GM18499 (cell line): ENCODE data around the gene DOCK1.

Experiments
- ATAC-seq: cut with Tn5 transposase; IDR thresholded peaks from one replicate; pipeline ENCODE4 v1.9.1; 2021; ENCODE audit warnings: moderate number of reproducible peaks; ENCODE audit not compliant: insufficient read depth, unreplicated experiment

DOCK1 gene

DNA sequence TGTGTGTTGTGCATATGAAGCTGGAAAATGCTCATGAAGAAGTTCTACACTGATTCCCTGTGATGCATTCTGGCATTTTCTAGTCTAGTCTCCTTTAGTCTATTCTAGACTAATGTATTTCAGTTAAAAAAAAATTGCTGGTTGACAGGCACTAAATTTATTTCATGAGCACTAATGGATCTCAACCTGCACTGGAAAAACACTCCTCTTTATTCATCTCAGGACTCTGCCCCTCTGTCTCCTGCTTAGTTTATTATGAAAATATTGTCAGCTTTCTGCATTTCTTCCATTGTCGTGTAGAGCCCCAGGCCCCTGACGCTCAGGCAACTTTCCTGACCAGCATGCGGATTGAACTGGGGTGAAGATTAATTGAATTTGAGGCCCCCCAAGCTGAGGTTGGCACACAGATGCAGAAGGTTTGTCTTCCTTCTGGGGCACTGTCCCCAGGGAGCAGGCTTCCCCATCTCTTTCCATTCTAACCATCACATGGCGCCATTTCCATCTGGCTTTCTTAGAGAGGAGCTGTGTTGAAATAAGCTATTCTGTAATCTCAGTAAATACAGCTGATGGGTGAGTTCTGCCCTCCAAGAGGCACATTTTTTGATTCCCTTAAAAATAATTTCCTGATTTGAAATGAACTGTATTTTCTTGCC is 162.4 kb downstream of the DOCK1 start:
- ATAC-seq: no peak

- no peak for ATAC-seq
Observed at GRCh38 chr10:127068485-127068884, 163.3 kb downstream of the DOCK1 start.

DNA sequence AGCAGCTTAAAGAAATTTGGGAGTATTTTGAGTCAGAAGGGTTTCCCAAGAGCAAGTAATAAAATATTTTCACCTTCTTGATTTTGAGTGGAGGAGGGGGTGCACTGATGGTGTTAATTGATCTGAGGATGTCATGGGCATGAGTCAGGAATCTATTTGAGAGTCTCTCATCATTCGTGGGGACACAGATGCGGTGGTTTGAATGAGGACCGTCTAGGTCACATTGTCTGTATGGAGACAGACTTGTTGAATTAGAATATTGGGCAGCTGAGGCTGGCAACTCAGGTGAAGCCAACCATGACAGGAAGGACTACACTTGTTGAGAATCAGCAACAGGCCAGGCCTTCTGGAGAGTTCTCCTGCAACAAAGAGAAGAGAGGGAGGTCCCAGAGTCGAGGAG is 164.2 kb downstream of the DOCK1 start:
- no peak for ATAC-seq

GRCh38 chr10:127071126-127071525 is 165.9 kb downstream of the DOCK1 start:
- no peak for ATAC-seq

DNA sequence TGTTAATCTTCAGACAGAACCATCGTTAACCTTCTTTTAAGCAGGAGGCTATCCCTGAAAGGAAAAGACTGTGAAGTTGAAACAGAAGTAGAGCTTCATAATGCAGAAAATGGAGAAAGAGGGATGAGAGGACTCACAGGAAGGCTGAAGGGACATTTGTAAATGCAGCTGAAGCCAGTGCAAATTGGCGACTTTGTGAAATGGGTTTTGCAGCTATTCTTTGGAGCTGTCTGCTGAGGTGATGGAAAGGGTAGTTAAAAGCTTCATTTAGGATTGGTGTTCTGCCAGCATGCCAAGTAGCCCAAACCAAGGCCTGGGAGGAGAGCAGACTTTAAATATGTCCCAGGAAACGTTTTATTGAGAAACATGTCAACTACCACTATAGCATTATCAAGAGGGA is 168.4 kb downstream of the DOCK1 start:
- ATAC-seq: no peak

GRCh38 chr10:127079392-127079791 is 174.2 kb downstream of the DOCK1 start:
- ATAC-seq: no peak

GRCh38 chr10:127080317-127080716 is 175.1 kb downstream of the DOCK1 start:
- ATAC-seq: no peak

GRCh38 chr10:127081851-127082345 is 176.7 kb downstream of the DOCK1 start:
- no peak for ATAC-seq

DNA sequence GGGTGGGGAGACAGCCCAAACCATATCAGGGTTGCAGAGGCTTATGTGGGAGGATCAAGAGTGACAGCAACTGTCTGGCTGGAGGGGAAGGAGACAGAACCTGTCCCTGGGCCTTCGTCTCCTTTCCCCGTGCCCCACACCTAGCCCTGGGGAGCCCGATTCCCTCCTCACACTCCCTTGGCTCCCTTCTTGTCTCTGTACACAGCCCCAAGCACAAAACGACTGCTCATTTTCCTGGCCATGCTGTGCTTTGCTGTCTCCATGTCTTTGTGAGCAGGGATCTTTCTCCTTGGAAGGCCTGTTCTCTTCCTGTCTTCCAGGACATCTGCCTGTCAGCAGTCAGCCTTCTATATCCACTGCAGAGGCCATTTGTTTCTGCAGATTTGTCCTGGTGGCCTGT is 177.4 kb downstream of the DOCK1 start:
- no peak for ATAC-seq

- no peak for ATAC-seq
Observed at GRCh38 chr10:127085957-127086356, 180.7 kb downstream of the DOCK1 start.

DNA sequence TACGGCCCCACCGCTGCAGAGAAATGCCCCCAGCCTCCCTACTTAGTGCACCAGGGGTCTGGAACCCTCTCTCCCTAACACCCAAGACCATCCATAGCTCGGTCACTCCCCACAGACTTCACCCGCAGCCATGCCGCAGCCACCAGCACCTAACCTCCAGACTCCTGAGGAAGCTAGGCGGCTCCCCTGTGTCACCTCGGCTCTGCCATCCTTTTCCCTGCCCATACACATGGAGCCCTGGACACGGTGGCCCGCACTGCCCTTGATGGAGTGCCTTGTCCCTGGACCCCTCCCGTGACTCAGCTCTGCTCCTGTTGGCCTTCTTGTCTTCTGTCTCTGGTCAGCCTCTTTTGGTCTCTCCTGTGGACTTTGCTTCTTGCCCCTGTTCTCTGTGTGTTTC is 183.7 kb downstream of the DOCK1 start:
- no peak for ATAC-seq

- ATAC-seq: no peak
Observed at GRCh38 chr10:127089446-127089845, 184.2 kb downstream of the DOCK1 start.

- no peak for ATAC-seq
Observed at GRCh38 chr10:127090138-127090537, 184.9 kb downstream of the DOCK1 start.

GRCh38 chr10:127091354-127091753 is 186.1 kb downstream of the DOCK1 start:
- ATAC-seq: no peak

GRCh38 chr10:127092916-127093315 is 187.7 kb downstream of the DOCK1 start:
- ATAC-seq: no peak

DNA sequence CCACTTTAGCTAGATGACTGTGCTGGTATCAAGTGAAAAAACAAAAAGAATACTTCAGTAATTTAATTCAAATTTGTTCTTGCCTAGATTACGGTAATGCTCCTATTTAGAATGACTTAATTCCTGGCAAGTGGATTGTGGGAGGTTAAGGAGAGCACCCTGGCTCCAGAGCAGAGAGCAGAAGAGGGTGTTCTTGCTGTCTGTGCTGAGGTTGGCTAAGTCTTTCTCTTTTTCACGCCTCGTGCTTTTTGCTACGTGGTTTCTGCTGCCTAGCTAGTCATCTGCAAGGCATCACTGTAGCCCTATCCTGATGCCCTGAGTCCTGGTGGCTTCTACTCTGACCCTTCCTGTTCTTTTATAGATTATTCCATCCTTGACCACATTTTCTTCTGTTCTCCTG is 189.8 kb downstream of the DOCK1 start:
- ATAC-seq: no peak

DNA sequence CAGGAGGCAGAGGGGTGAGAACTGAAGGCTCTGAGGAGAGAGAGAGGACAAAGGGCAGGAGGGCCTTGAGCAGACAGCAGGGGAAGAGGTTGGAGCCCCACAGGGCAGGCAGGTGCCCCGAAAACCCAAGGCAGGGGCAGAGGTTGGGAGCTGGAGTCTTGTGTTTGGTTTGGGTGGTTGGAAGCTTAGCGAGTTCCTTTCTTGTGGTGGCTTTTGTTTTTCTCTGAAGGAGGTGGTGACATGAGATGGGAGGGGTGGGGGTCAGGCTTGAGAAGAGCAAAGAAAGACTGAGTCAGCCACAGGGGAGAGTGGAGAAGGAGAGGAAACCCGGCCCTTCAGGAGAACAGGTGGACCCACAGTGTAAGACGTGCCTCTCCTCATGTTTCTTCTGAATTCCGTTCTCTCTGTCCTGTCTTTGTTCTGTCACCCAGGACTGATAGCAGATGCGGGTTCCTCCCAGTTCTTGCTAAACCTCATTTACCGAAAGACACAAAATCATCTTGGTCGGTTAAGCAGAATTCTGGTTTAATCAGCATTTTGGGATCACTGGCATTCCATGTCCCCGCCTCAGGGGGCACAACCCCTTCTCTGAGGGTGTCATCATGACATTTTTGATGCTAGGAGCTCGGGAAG is 195.9 kb downstream of the DOCK1 start:
- ATAC-seq: no peak

- no peak for ATAC-seq
Observed at GRCh38 chr10:127102176-127102575, 196.9 kb downstream of the DOCK1 start.

GRCh38 chr10:127115100-127115499 is 209.9 kb downstream of the DOCK1 start:
- ATAC-seq: no peak

DNA sequence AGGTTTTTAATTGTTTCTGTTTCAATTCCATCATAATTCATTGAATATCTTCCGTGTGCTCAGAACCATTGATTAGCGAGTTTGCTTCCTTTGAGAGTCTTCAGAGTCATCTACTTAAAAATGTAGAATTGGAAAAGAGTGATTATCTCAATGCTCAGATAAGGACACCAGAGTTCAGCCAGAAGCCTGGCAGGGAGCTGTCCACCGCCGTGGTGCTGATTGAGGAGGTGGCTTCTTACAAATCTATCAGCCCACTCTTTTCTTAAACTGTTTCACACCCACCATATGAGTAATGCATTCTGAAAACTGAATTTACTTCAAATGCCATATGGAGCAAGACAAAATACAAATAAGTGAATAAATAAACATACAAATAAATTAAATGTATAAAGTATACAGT is 211.9 kb downstream of the DOCK1 start:
- ATAC-seq: no peak

- no peak for ATAC-seq
Observed at GRCh38 chr10:127118034-127118433, 212.8 kb downstream of the DOCK1 start.

DNA sequence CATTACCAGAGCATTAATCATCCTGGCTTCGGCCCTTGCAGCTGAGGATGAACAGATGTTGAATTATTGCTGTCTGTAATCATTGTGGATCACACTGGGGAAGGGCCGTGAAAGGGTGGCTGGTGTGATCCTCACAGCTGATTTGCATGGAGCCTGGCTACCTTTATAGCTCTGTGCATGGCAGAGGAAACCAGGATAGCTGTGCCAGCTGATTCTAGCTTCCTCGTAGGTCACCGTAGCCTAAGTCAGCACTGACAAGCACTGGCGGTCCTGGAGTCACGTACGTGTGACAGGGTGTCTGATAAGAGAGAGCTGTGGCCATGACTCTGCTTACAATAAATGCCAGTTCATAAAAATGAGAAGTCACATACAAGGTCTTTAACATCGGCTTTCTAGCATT is 214.7 kb downstream of the DOCK1 start:
- no peak for ATAC-seq
